Measurements from ENCODE around the gene OSBPL10.
"Not testable (repeated sequence)": the region's sequence is repeated elsewhere in the genome, so short reads cannot be mapped to it uniquely, and the experiment has no call there.

- not testable (repeated sequence) for TF ChIP-seq CTCF (conservative IDR thresholded peaks at IDR 0.05; ENCODE audit: low read length); EZH2phosphoT487 (IDR thresholded peaks at IDR 0.05; ENCODE audit: borderline replicate concordance, low read depth, low read length)
Measured at GRCh38 chr3:31995026-31995425, 14.0 kb upstream of the OSBPL10 start.
